Measurements from ENCODE around the gene ULK3.

Gene ULK3

GRCh38 chr15:74839526-74840395 lies 3.2 kb downstream of the ULK3 start:
- TF ChIP-seq GATA2 (IDR thresholded peaks at IDR 0.05; ENCODE audit: low read depth, low read length): no peak
- no peak for TF ChIP-seq GATA3 (IDR thresholded peaks at IDR 0.05; ENCODE audit: low read depth, low read length)

- TF ChIP-seq GATA3 (IDR thresholded peaks at IDR 0.05; ENCODE audit: low read depth, low read length): no peak
- TF ChIP-seq GATA2 (IDR thresholded peaks at IDR 0.05; ENCODE audit: low read depth, low read length): no peak
These were observed 4.0 kb downstream of the ULK3 start for GRCh38 chr15:74838746-74839525.

- no peak for TF ChIP-seq GATA3 (IDR thresholded peaks at IDR 0.05; ENCODE audit: low read depth, low read length)
- TF ChIP-seq GATA2 (IDR thresholded peaks at IDR 0.05; ENCODE audit: low read depth, low read length): no peak
These were observed 4.8 kb downstream of the ULK3 start for GRCh38 chr15:74838137-74838516.

DNA sequence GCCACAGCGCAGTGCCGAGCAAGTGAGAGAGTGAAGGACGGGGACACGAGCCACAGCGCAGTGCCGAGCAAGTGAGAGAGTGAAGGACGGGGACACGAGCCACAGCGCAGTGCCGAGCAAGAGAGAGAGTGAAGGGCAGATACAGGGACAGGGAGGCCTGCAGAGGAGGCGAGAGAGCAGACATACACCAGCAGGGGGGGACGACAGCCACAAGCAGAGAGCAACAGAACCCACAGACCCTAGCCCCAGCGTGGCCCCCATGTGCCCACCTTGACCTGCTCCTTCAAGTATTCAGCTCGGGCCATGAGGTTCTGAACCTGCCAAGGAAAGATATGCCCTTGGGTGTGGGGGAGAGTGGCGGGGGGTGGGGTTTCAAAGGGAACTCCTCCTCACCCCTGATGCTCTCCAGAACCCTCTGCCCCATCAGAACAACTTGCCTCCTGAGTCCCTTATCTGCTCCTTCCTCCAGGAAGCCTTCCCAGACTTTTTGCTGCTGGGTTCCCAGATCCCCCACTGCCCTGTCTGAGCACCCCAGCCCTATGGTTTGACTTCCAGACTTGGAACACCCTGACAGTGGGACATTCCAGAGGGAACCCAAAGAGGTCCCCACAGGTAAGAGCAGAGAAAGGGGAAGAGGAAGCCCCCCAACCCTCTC lies 5.3 kb downstream of the ULK3 start:
- TF ChIP-seq GATA2 (IDR thresholded peaks at IDR 0.05; ENCODE audit: low read depth, low read length): no peak
- no peak for TF ChIP-seq GATA3 (IDR thresholded peaks at IDR 0.05; ENCODE audit: low read depth, low read length)

- TF ChIP-seq GATA2 (IDR thresholded peaks at IDR 0.05; ENCODE audit: low read depth, low read length): no peak
- no peak for TF ChIP-seq GATA3 (IDR thresholded peaks at IDR 0.05; ENCODE audit: low read depth, low read length)
These were observed 6.1 kb downstream of the ULK3 start for GRCh38 chr15:74836846-74837245.

GRCh38 chr15:74835312-74835823 lies 7.6 kb downstream of the ULK3 start:
- TF ChIP-seq GATA2 (IDR thresholded peaks at IDR 0.05; ENCODE audit: low read depth, low read length) (no peak), GATA3 (IDR thresholded peaks at IDR 0.05; ENCODE audit: low read depth, low read length) (no peak)

- TF ChIP-seq GATA2 (IDR thresholded peaks at IDR 0.05; ENCODE audit: low read depth, low read length) (no peak), GATA3 (IDR thresholded peaks at IDR 0.05; ENCODE audit: low read depth, low read length) (no peak)
These were observed 9.4 kb downstream of the ULK3 start for GRCh38 chr15:74833376-74834107.

DNA sequence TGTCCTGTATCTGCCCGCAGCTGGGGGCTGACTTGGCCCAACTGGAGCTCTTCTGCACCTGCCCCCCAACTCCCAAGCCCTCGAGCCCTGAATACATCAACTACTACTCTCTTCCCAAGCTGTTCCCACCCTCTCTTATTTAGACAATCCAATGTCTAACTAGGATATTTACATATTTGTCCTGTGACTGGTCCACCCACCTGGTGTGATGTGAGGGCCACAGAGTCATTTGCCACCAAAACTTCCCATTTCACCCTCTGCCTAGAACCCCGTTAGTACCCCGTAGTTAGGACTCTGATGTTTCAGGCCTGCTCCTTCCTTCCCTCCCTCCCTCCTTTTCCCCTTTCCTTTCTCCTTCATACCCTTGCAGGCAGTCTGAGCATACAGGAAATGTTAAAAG lies 10.1 kb downstream of the ULK3 start:
- TF ChIP-seq GATA2 (IDR thresholded peaks at IDR 0.05; ENCODE audit: low read depth, low read length) (no peak), GATA3 (IDR thresholded peaks at IDR 0.05; ENCODE audit: low read depth, low read length) (no peak)

GRCh38 chr15:74831813-74832495 lies 11.0 kb downstream of the ULK3 start:
- no peak for TF ChIP-seq GATA3 (IDR thresholded peaks at IDR 0.05; ENCODE audit: low read depth, low read length)
- TF ChIP-seq GATA2 (IDR thresholded peaks at IDR 0.05; ENCODE audit: low read depth, low read length): no peak

DNA sequence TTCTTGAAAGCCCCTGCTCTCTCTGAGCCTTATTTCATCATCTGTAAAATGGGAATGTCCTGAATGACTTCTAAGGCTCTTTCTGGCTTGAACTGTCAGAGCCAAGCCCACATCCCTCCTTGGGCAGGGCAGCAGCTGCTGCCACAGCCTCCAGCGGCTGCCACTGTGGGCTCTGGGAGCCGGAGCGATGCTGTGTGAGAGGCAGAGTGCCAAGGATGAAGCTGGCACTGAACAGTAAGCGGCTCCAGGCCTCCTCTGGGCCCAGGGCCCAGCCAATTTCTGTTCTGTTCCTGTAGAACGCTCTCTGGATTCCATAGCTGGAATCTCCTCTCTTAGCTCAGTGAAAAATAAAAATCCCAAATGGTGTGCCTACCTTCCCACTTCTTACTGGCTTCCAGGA lies 12.1 kb downstream of the ULK3 start:
- TF ChIP-seq GATA2 (IDR thresholded peaks at IDR 0.05; ENCODE audit: low read depth, low read length) (no peak), GATA3 (IDR thresholded peaks at IDR 0.05; ENCODE audit: low read depth, low read length) (no peak)

DNA sequence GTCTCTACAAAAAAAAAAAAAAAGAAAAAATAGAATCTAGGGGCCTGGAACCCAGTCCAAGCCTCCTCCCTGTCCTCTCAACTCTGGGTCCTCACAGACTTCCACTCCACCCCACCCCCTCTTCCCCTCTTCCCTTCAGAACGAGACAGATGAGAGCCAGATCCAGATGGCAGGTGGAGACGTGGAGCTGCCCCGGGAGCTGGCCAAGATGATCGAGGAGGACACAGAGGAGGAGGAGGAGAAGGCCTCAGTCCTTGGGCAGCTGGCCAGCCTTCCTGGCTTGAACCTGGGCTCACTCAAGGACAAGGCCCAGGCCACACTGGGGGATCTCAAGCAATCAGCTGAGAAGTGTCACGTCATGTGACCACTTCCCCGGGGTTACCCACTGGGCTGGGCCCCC lies 13.0 kb downstream of the ULK3 start:
- no peak for TF ChIP-seq GATA2 (IDR thresholded peaks at IDR 0.05; ENCODE audit: low read depth, low read length)
- TF ChIP-seq GATA3 (IDR thresholded peaks at IDR 0.05; ENCODE audit: low read depth, low read length): no peak

- TF ChIP-seq GATA2 (IDR thresholded peaks at IDR 0.05; ENCODE audit: low read depth, low read length): no peak
- no peak for TF ChIP-seq GATA3 (IDR thresholded peaks at IDR 0.05; ENCODE audit: low read depth, low read length)
These were observed 13.5 kb downstream of the ULK3 start for GRCh38 chr15:74829486-74829885.

- TF ChIP-seq GATA3 (IDR thresholded peaks at IDR 0.05; ENCODE audit: low read depth, low read length): no peak
- no peak for TF ChIP-seq GATA2 (IDR thresholded peaks at IDR 0.05; ENCODE audit: low read depth, low read length)
These were observed 14.1 kb downstream of the ULK3 start for GRCh38 chr15:74828835-74829234.

Measured in SH-SY5Y (cell line).